WI38 (cell line): ENCODE data around the gene CENPF.

Source experiments
- H3K4me3 ChIP-seq: 2 replicates; pipeline ENCODE4 v1.5.1; 2011; ENCODE audit warnings: low read depth, mild to moderate bottlenecking, control low read depth, low read length
- TF ChIP-seq, protein P1 (sequence below): IDR thresholded peaks from 2 replicates; pipeline ENCODE4 v1.5.1; 2012; ENCODE audit warnings: low read depth, mild to moderate bottlenecking, control low read depth, low read length

CENPF gene

DNA sequence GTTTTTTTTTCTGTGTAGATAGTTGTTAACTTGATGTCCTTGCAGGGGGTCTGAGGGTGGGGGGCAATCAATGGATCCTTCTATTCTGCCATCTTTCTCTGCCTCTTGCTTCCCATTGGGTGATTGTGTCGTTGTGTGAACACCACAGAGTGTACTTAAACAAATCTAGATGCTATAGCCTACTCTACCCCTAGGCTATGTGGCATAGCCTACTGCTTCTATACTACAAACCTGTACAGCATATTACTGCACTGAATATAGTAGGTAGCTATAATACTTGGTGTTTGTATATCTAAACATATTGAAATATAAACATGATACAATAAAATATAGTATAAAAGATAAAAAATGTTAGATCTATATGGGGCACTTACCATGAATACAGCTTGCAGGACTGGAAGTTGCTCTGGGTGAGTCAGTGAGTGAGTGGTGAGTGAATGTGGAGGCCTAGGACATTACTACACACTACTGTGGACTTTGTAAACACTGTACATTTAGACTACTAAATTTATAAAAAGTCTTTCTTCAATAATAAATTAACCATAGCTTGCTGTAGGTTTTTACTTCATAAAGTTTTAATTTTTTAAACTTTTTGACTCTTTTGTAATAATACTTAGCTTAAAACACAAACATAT is 105.4 kb downstream of the CENPF start:
- TF ChIP-seq, protein P1, sequence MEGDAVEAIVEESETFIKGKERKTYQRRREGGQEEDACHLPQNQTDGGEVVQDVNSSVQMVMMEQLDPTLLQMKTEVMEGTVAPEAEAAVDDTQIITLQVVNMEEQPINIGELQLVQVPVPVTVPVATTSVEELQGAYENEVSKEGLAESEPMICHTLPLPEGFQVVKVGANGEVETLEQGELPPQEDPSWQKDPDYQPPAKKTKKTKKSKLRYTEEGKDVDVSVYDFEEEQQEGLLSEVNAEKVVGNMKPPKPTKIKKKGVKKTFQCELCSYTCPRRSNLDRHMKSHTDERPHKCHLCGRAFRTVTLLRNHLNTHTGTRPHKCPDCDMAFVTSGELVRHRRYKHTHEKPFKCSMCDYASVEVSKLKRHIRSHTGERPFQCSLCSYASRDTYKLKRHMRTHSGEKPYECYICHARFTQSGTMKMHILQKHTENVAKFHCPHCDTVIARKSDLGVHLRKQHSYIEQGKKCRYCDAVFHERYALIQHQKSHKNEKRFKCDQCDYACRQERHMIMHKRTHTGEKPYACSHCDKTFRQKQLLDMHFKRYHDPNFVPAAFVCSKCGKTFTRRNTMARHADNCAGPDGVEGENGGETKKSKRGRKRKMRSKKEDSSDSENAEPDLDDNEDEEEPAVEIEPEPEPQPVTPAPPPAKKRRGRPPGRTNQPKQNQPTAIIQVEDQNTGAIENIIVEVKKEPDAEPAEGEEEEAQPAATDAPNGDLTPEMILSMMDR, result no peak

DNA sequence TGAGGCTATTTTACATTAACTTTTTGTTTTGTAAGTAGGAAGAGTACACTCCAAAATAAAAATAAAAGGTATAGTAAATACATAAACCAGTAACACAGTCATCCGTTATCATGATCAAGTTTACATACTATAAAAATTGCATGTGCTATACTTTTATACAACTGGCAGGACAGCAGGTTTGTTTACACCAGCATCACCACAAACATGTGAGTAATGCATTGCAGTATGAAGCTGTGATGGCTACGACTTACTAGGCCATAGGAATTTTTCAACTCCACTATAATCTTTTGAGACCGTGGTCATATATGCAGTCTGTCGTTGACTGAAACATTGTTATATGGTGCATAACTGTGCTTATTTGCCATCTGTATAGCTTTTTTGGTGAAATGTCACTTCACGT is 106.2 kb downstream of the CENPF start:
- TF ChIP-seq, protein P1, result no peak
- no peak overlapping the region for H3K4me3 ChIP-seq

More for the DNA sequence above, 105.4 kb downstream of the CENPF start:
- H3K4me3 ChIP-seq, result no peak overlapping the region

DNA sequence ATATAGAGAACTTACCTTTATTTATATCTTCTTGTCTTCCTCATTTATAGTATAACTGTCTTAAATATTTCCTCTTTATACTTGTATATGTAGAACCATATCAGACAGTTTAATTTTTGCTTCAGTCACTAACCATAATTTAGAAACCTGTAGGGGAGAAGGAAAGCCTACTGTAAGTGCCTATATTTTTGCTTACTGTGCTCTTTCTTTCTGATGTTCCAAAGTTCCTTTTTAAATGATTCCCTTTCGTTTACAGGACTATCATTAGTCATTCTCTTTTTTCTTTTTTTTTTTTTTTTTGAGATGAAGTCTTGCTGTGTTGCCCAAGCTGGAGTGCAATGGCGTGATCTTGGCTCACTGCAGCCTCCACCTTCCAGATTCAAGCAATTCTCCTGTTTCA is 109.7 kb downstream of the CENPF start:
- H3K4me3 ChIP-seq, result no peak overlapping the region
- TF ChIP-seq, protein P1, result no peak
